Right lobe of liver (tissue), 4 donors: ENCODE data around the gene IGF1R.

Source experiments
- POLR2A ChIP-seq: fragments of 450-650 bp; IDR thresholded peaks from one replicate; pipeline ENCODE4 v1.6.1; 2017; ENCODE audit warnings: antibody characterized with exemption, mild to moderate bottlenecking
- TF ChIP-seq, protein P1 (sequence below), 4 donors: fragments of 200-600 bp in 3 of 4; fragments of 450-650 bp in 1 of 4; IDR thresholded peaks; one replicate each; pipeline versions ENCODE4 v1.5.1 to v1.8.0; 2016 to 2022; ENCODE audit warnings: antibody characterized with exemption in 4 of 4, mild to moderate bottlenecking in 2 of 4
- donor health status: DM: no; HTN: no; CAD: no.
- donor health status: DM: no; HTN: no; CAD: no.
- donor health status: DM: no; HTN: yes; CAD: no.

DNA sequence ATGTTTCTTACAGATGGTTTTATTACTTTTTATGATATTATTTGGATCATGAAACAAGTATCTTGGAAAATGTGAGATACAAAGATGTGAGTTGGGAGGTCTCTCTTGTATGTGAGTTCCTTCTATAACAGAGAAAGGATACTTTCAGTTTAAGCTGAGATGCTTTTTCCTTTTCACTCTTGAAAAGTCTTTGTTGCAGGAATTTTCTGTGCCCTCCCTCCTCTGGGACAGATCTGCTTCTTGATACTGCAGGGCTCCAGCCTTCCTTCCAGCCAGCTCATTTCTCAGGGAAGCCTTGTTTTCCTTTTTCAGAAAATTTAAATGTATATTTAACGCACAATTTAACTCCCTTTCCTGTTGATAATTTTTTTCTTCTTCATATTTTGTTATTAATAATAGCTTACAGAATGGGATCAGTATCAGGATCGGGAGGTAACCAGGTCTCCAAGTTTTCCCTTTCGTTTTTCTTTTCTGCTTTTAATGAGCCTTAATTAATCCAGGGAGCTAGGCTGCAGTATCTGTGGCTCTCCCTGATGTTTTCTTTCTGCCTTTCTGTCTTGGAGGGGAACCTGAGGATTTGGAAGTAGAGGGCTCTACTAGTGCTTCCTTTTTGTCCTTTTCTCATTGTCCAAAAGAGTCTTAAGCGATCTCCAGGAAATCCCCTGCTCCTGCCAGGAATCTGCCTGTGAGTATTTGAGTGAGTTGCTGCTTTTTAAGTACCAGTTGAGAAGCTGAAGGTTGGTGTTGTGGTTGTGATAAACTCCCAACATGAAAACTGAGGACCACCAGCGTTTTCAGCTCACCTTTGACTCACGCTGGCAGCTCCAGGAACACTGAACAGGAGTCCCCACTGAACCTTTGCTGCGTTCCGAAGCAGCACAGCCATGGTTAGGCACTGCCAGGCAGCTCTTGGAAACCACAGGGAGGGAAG, 105.7 kb downstream of the IGF1R start:
- TF ChIP-seq, protein P1, sequence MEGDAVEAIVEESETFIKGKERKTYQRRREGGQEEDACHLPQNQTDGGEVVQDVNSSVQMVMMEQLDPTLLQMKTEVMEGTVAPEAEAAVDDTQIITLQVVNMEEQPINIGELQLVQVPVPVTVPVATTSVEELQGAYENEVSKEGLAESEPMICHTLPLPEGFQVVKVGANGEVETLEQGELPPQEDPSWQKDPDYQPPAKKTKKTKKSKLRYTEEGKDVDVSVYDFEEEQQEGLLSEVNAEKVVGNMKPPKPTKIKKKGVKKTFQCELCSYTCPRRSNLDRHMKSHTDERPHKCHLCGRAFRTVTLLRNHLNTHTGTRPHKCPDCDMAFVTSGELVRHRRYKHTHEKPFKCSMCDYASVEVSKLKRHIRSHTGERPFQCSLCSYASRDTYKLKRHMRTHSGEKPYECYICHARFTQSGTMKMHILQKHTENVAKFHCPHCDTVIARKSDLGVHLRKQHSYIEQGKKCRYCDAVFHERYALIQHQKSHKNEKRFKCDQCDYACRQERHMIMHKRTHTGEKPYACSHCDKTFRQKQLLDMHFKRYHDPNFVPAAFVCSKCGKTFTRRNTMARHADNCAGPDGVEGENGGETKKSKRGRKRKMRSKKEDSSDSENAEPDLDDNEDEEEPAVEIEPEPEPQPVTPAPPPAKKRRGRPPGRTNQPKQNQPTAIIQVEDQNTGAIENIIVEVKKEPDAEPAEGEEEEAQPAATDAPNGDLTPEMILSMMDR (IDR thresholded peaks at IDR 0.05) = no peak
- no peak for TF ChIP-seq POLR2A
